ENCODE results near the gene ABHD11. TPM values are rescaled to one million over a fixed set of nuclear protein-coding genes. Genes with fewer than 3 reads are reported as not detected.

Gene ABHD11
- total RNA-seq, 1 donor from 2014 or later, result 23.8 TPM

- DNase-seq (ENCODE audit: extremely low spot score in 2 of 2), result no peak
- intact Hi-C loops (cut with DNase I), result no loop called here
- TF ChIP-seq POLR2AphosphoS5 (IDR thresholded peaks at IDR 0.05; ENCODE audit: insufficient read depth in 1 of 2, low read depth in 1 of 2) (no peak), CTCF (IDR thresholded peaks at IDR 0.05) (no peak), POLR2A (IDR thresholded peaks at IDR 0.05) (no peak)
- Histone ChIP-seq H3K4me3 (no peak overlapping the region), H3K9me3 (no peaks in the 10 kb centered on the region), H3K36me3 (peaks cover 0 to 21% of the 10 kb centered on the region in 2 donors), H3K4me1 (peaks cover 31% of the 10 kb centered on the region), H3K27ac (no peak overlapping the region), H3K27me3 (no peaks in the 10 kb centered on the region)
Measured at GRCh38 chr7:73701357-73701995, 37.1 kb downstream of the ABHD11 start.

- no peaks in the 10 kb centered on the region for H3K9me3 ChIP-seq
- H3K36me3 ChIP-seq, result peaks cover 0 to 27% of the 10 kb centered on the region in 2 donors
Measured at GRCh38 chr7:73700581-73701134, 37.9 kb downstream of the ABHD11 start.

DNA sequence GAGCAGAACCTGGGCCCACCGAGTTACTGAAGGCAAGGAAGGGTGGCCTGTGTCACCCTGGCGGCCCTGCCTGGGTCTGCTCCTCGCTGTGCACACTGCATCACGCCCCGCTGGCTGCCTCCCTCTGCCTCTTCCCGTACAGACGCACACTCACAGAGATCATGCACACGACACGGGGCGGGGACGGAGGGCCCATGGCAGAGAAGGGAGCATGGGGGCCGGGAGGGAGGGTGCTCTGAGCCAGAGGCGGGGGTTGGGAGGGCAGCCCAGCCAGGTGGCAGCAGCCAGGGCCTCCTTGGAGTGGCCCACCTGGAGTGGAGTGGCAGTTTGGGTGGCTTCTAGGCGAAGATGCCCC, 38.6 kb downstream of the ABHD11 start:
- peaks cover 0 to 33% of the 10 kb centered on the region in 2 donors for H3K36me3 ChIP-seq
- H3K4me3 ChIP-seq, result no peak overlapping the region
- no peak overlapping the region for H3K27ac ChIP-seq
- intact Hi-C loops (cut with DNase I), result no loop called here
- peaks cover 17% of the 10 kb centered on the region for H3K4me1 ChIP-seq
- H3K9me3 ChIP-seq, result no peaks in the 10 kb centered on the region
- H3K27me3 ChIP-seq, result no peaks in the 10 kb centered on the region
- TF ChIP-seq CTCF (IDR thresholded peaks at IDR 0.05), result no peak
- TF ChIP-seq POLR2AphosphoS5 (IDR thresholded peaks at IDR 0.05; ENCODE audit: insufficient read depth in 1 of 2, low read depth in 1 of 2), result no peak
- no peak for TF ChIP-seq POLR2A (IDR thresholded peaks at IDR 0.05)
- no peak for DNase-seq (ENCODE audit: extremely low spot score in 2 of 2)

More at GRCh38 chr7:73700581-73701134, 37.9 kb downstream of the ABHD11 start:
- Histone ChIP-seq H3K27ac (no peak overlapping the region), H3K4me3 (no peak overlapping the region), H3K4me1 (peaks cover 23% of the 10 kb centered on the region), H3K27me3 (no peaks in the 10 kb centered on the region)
- no peak for DNase-seq (ENCODE audit: extremely low spot score in 2 of 2)
- intact Hi-C loops (cut with DNase I), result no loop called here
- no peak for TF ChIP-seq CTCF (IDR thresholded peaks at IDR 0.05)
- TF ChIP-seq POLR2A (IDR thresholded peaks at IDR 0.05), result no peak
- TF ChIP-seq POLR2AphosphoS5 (IDR thresholded peaks at IDR 0.05; ENCODE audit: insufficient read depth in 1 of 2, low read depth in 1 of 2), result no peak

- peaks cover 0 to 38% of the 10 kb centered on the region in 2 donors for H3K36me3 ChIP-seq
- intact Hi-C loops (cut with DNase I), result no loop called here
- H3K27me3 ChIP-seq, result no peaks in the 10 kb centered on the region
- no peaks in the 10 kb centered on the region for H3K9me3 ChIP-seq
- TF ChIP-seq POLR2AphosphoS5 (IDR thresholded peaks at IDR 0.05; ENCODE audit: insufficient read depth in 1 of 2, low read depth in 1 of 2) (no peak), POLR2A (IDR thresholded peaks at IDR 0.05) (no peak), CTCF (IDR thresholded peaks at IDR 0.05) (no peak)
- H3K4me3 ChIP-seq, result no peak overlapping the region
- DNase-seq (ENCODE audit: extremely low spot score in 2 of 2), result no peak
- peaks cover 11% of the 10 kb centered on the region for H3K4me1 ChIP-seq
- no peak overlapping the region for H3K27ac ChIP-seq
Measured at GRCh38 chr7:73699370-73700068, 39.1 kb downstream of the ABHD11 start.

DNA sequence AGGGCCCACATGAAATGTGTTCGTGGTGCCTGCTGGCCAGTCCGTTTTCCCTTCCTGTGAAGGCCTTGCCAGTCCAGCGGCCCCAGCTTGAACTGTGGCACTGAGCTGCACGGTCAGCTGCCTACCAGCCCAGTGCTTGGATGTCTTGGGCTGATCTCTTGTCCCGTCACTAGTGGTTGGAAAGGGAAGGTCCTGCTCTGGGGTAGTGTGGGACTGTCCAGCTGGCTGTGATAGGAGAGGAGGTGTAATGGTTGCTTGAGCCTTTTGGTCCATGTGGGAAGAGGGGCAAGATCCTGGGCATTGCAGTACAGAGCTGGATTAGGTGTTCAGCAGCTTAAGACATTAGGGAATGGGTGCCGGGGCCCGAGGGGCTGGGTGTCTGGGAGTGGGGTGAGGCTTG, 40.2 kb downstream of the ABHD11 start:
- Histone ChIP-seq H3K27me3 (no peaks in the 10 kb centered on the region), H3K4me3 (no peak overlapping the region), H3K27ac (no peak overlapping the region), H3K4me1 (peaks cover 1% of the 10 kb centered on the region), H3K36me3 (peaks cover 0 to 49% of the 10 kb centered on the region in 2 donors), H3K9me3 (no peaks in the 10 kb centered on the region)
- no peak for DNase-seq (ENCODE audit: extremely low spot score in 2 of 2)
- TF ChIP-seq POLR2AphosphoS5 (IDR thresholded peaks at IDR 0.05; ENCODE audit: insufficient read depth in 1 of 2, low read depth in 1 of 2), result no peak
- intact Hi-C loops (cut with DNase I), result no loop called here

All from vagina (tissue), 2 donors.